Mesothelial cell of epicardium (in vitro differentiated cells): ENCODE data around the gene FEM1C. TPM values are rescaled to one million over a fixed set of nuclear protein-coding genes. Genes with fewer than 3 reads are reported as not detected.

ENCODE experiments used
- DNase-seq, 2 experiments: peaks; one replicate each; pipeline ENCODE4 v3.0.0; 2021; ENCODE audit warnings: low spot score in 2 of 2; ENCODE audit not compliant: unreplicated experiment in 2 of 2
- H3K27ac Mint-ChIP-seq: 2 replicates; pipeline ENCODE4 v1.8.0; 2021; ENCODE audit warnings: mixed read lengths
- H3K27me3 Mint-ChIP-seq: 2 replicates; pipeline ENCODE4 v1.8.0; 2021; ENCODE audit warnings: low read depth, mixed read lengths
- H3K36me3 Mint-ChIP-seq: 2 replicates; pipeline ENCODE4 v1.8.0; 2021; ENCODE audit warnings: mixed read lengths
- H3K4me1 Mint-ChIP-seq: 2 replicates; pipeline ENCODE4 v1.8.0; 2021; ENCODE audit warnings: mixed read lengths
- H3K4me3 Mint-ChIP-seq: 2 replicates; pipeline ENCODE4 v1.8.0; 2021; ENCODE audit warnings: mild to moderate bottlenecking, moderate library complexity, mixed read lengths
- H3K9me3 Mint-ChIP-seq: 2 replicates; pipeline ENCODE4 v1.8.0; 2021; ENCODE audit warnings: mixed read lengths
- CTCF ChIP-seq: fragments of 200-600 bp; sonication (generic); IDR thresholded peaks from one replicate; pipeline ENCODE4 v1.5.0; 2021; ENCODE audit warnings: antibody characterized with exemption; ENCODE audit not compliant: unreplicated experiment
- total RNA-seq: library from RNA; stranded (reverse); gene quantifications from 3 replicates; pipeline ENCODE4 v1.2.1, GENCODE V29; 2021

The FEM1C gene
- total RNA-seq, 1 donor from 2014 or later: 15.5 TPM

- TF ChIP-seq CTCF: no peak
- no peak overlapping the region for H3K27ac Mint-ChIP-seq
- no peak for DNase-seq
- no peaks in the 10 kb centered on the region for H3K4me1 Mint-ChIP-seq
- H3K27me3 Mint-ChIP-seq: peaks cover 30% of the 10 kb centered on the region
- no peak overlapping the region for H3K4me3 Mint-ChIP-seq
- H3K9me3 Mint-ChIP-seq: no peaks in the 10 kb centered on the region
- no peaks in the 10 kb centered on the region for H3K36me3 Mint-ChIP-seq
Measured at GRCh38 chr5:115478281-115478680, 66.3 kb downstream of the FEM1C start.

GRCh38 chr5:115477581-115477980 is 67.0 kb downstream of the FEM1C start:
- TF ChIP-seq CTCF: no peak
- H3K9me3 Mint-ChIP-seq: no peaks in the 10 kb centered on the region
- no peaks in the 10 kb centered on the region for H3K4me1 Mint-ChIP-seq

DNA sequence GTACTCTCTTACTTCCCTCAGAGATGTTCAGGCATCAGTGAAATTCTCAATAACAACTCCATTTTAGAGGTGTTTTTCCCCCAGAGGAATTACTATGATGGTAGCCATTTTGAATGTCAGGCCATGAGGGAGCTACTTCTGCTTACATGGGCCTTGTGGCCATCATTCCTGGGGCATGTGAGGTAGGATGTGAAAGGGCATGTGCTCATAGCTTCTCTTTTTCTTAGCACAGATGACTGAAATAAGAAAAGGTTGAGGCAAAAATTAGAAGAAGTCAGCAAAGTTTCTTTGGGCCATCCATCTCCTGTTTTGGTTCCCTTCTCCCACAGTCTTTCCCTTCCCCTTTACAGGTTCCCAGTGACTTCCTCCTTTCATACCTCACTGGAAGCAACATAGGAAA is 68.8 kb downstream of the FEM1C start:
- TF ChIP-seq CTCF: no peak
- no peak for DNase-seq
- no peaks in the 10 kb centered on the region for H3K9me3 Mint-ChIP-seq
- no peaks in the 10 kb centered on the region for H3K36me3 Mint-ChIP-seq
- H3K27ac Mint-ChIP-seq: no peak overlapping the region
- H3K27me3 Mint-ChIP-seq: peaks cover 29% of the 10 kb centered on the region
- no peak overlapping the region for H3K4me3 Mint-ChIP-seq
- no peaks in the 10 kb centered on the region for H3K4me1 Mint-ChIP-seq

More at GRCh38 chr5:115477581-115477980, 67.0 kb downstream of the FEM1C start:
- peaks cover 30% of the 10 kb centered on the region for H3K27me3 Mint-ChIP-seq
- no peaks in the 10 kb centered on the region for H3K36me3 Mint-ChIP-seq
- H3K27ac Mint-ChIP-seq: no peak overlapping the region
- H3K4me3 Mint-ChIP-seq: no peak overlapping the region
- no peak for DNase-seq

DNA sequence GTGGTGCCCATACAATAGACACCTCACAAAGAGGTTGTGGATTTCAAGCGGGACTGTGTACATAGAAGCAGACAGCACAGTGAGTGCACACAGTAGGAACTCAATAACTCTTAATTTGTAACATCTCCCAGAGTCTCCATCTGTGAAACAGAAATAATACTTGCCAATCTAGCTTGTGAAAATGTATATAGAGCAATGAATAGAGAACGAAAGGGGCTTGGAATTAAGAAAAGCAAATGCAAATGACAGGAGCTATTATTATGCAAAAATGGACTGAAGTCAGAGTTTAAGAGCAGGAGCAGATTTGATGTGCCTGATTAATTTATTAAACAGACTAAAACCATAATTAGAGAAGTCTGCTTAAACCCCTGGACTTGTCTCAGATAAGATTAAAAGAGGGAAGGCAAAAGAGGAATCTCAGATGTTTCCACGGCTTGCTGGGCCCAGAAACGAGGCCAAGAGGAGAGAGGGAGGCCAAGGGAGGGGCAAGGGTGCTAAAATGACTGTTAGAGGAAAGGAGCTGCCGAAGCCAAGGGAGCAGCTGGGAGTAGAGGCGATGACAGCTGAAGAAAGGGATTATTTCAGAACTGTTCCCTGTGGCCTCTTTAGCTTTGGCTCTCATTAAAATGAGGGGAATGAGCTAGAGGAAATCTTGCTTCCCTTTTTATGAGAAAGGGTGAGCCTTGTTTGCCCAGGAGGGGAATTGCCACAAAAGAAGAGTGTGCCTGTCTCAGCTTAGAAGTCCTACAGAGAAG is 72.1 kb downstream of the FEM1C start:
- H3K27ac Mint-ChIP-seq: no peak overlapping the region
- no peaks in the 10 kb centered on the region for H3K4me1 Mint-ChIP-seq
- peaks cover 16% of the 10 kb centered on the region for H3K27me3 Mint-ChIP-seq
- no peaks in the 10 kb centered on the region for H3K36me3 Mint-ChIP-seq
- peaks cover 6% of the 10 kb centered on the region for H3K9me3 Mint-ChIP-seq
- TF ChIP-seq CTCF: no peak
- no peak for DNase-seq
- no peak overlapping the region for H3K4me3 Mint-ChIP-seq

DNA sequence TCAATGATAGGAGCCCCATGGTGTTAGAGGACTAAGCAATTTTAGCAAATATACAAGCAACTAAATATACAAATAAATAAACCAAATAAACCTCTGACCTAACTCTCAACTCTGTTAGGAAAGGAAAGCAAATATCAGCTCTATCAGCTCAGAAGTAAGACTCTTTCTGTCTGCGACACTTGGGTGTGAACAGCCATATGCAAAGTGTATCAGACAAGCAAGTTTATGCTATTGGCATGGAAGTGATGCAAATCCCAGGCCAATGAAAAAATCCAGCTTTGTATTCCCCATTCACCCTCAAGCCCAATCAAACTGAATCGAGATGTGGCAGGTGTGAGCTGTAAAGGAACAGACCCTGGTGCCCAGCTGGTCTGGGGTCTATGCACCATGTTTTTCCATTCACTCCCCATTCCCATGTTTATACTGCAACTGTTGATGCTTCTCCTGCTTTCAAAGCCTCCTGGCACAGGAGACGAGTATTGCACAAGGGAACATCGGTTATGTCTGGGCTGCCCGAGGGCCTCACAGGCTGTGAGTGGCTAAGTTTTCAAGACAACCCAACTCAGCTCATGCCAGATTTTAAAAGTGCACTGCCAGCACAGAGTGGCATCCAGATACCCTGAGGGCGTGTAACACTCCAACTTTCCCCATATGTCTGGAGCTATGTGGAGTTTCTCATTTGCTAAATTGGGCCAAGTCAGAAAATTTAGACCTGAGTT is 73.1 kb downstream of the FEM1C start:
- H3K36me3 Mint-ChIP-seq: no peaks in the 10 kb centered on the region
- peaks cover 6% of the 10 kb centered on the region for H3K9me3 Mint-ChIP-seq
- no peak for DNase-seq
- peaks cover 14% of the 10 kb centered on the region for H3K27me3 Mint-ChIP-seq
- no peaks in the 10 kb centered on the region for H3K4me1 Mint-ChIP-seq
- no peak for TF ChIP-seq CTCF
- no peak overlapping the region for H3K4me3 Mint-ChIP-seq
- H3K27ac Mint-ChIP-seq: no peak overlapping the region
